HepG2 (cell line): Measurements from ENCODE around the gene TBC1D10A. TPM values are rescaled to one million over a fixed set of nuclear protein-coding genes. Genes with fewer than 3 reads are reported as not detected.

Source experiments
- ATAC-seq: fragments of 200-7000 bp; cut with Tn5 transposase; 3 replicates; pipeline ENCODE4 v1.9.1; 2020; ENCODE audit warnings: mild to moderate bottlenecking, moderate library complexity
- BruUV-seq: library from RNA; stranded (reverse); fragments of 400-500 nt; replicated peaks from 2 replicates; lab custom pipeline; 2021; lab: Mats Ljungman, UMichigan
- CTCF ChIA-PET: fragments of 300-600 bp; formaldehyde crosslinking; extraction: SDS; loops from one replicate; lab custom pipeline; 2021; ENCODE audit warnings: low total read pairs, inconsistent platforms, low intra/inter-chr PET ratio; lab: Yijun Ruan, JAX
- POLR2A ChIA-PET: fragments of 350-600 bp; sonication (Branson Sonifier 250); formaldehyde crosslinking; loops from one replicate; lab custom pipeline; 2020; ENCODE audit warnings: antibody characterized with exemption, inconsistent platforms; lab: Yijun Ruan, JAX
- DNase-seq: peaks from one replicate; pipeline ENCODE4 v3.0.0-alpha.2; 2015; ENCODE audit warnings: low spot score
- FAIRE-seq: peaks from 3 replicates; lab custom pipeline; 2011; peaks lifted over from hg19 to GRCh38; lab: Jason Lieb, UNC
- H2AFZ ChIP-seq: one replicate; pipeline ENCODE4 v1.6.1; 2011; ENCODE audit warnings: low read length, inconsistent platforms
- H3K27ac ChIP-seq: fragments of 300-600 bp; 3 replicates; pipeline ENCODE4 v1.8.0; 2011; ENCODE audit warnings: mixed run types, mild to moderate bottlenecking, mixed read lengths, low read length, inconsistent platforms; ENCODE audit not compliant: insufficient read depth; ENCODE audit errors: extremely low read length
- H3K27me3 ChIP-seq, 2 experiments: fragments of 200-600 bp in 1 of 2; 2 replicates in 1 of 2; 3 replicates in 1 of 2; pipeline versions ENCODE4 v1.6.0 to v1.8.0; 2011; ENCODE audit warnings: low read length in 2 of 2, mild to moderate bottlenecking in 2 of 2, moderate library complexity in 2 of 2, inconsistent platforms in 1 of 2; ENCODE audit not compliant: insufficient read depth in 2 of 2, control insufficient read depth in 1 of 2
- H3K36me3 ChIP-seq, 2 experiments: fragments of 200-600 bp in 1 of 2; replicated peaks in 1 of 2; 2 replicates in 1 of 2; 3 replicates in 1 of 2; pipeline versions ENCODE4 v1.5.1 to v1.8.0; 2011; ENCODE audit warnings: low read length in 2 of 2, inconsistent platforms in 1 of 2; ENCODE audit not compliant: insufficient read depth in 2 of 2, control insufficient read depth in 1 of 2
- H3K4me1 ChIP-seq: 2 replicates; pipeline ENCODE4 v1.5.1; 2012; ENCODE audit warnings: low read length, inconsistent platforms; ENCODE audit not compliant: insufficient read depth
- H3K4me2 ChIP-seq: 2 replicates; pipeline ENCODE4 v1.6.0; 2011; ENCODE audit warnings: low read depth, low read length, inconsistent platforms
- H3K4me3 ChIP-seq, 3 experiments: fragments of 200-600 bp in 1 of 3; sonication (generic), shearing (Covaris generic) in 1 of 3; replicated peaks in 1 of 3; 2 replicates each; pipeline ENCODE4 v1.5.1; 2011 to 2016; ENCODE audit warnings: low read length in 3 of 3, inconsistent platforms in 2 of 3, low read depth in 2 of 3, mild to moderate bottlenecking in 2 of 3, control low read depth in 1 of 3, mixed read lengths in 1 of 3; ENCODE audit not compliant: insufficient read depth in 1 of 3
- H3K79me2 ChIP-seq: one replicate; pipeline ENCODE4 v1.6.1; 2011; ENCODE audit warnings: low read length, inconsistent platforms; ENCODE audit not compliant: insufficient read depth
- H3K9ac ChIP-seq: 2 replicates; pipeline ENCODE4 v1.6.0; 2011; ENCODE audit warnings: mild to moderate bottlenecking, low read depth, low read length, inconsistent platforms; ENCODE audit not compliant: insufficient read depth
- H3K9me3 ChIP-seq: 2 replicates; pipeline ENCODE4 v1.5.1; 2012; ENCODE audit warnings: mild to moderate bottlenecking, low read length
- H4K20me1 ChIP-seq: 2 replicates; pipeline ENCODE4 v1.6.0; 2011; ENCODE audit warnings: inconsistent platforms, mild to moderate bottlenecking, low read length, moderate library complexity; ENCODE audit not compliant: insufficient read depth
- AHR ChIP-seq: IDR thresholded peaks from 2 replicates; pipeline ENCODE4 v1.6.1; 2018; ENCODE audit warnings: missing genetic modification reagents, missing compliant biosample characterization
- DMAP1 ChIP-seq: IDR thresholded peaks from 2 replicates; pipeline ENCODE4 v1.6.1; 2016
- EHMT2 ChIP-seq: fragments of 200-600 bp; sonication (generic); IDR thresholded peaks from 2 replicates; pipeline ENCODE4 v1.7.0; 2017; ENCODE audit warnings: antibody characterized with exemption, low read depth, low read length, borderline replicate concordance
- FOXM1 ChIP-seq: sonication (generic); formaldehyde crosslinking; IDR thresholded peaks from 2 replicates; pipeline ENCODE4 v1.5.0; 2020; ENCODE audit warnings: missing genetic modification reagents
- KDM4B ChIP-seq: sonication (generic); formaldehyde crosslinking; IDR thresholded peaks from 2 replicates; pipeline ENCODE4 v1.4.0; 2020; ENCODE audit warnings: missing genetic modification reagents
- KLF12 ChIP-seq: sonication (generic); formaldehyde crosslinking; IDR thresholded peaks from 2 replicates; pipeline ENCODE4 v1.4.0; 2020; ENCODE audit warnings: missing genetic modification reagents, borderline replicate concordance
- MBNL3 ChIP-seq: fragments of 250-450 bp; sonication (Bioruptor Pico); conservative IDR thresholded peaks from 2 replicates; pipeline ENCODE4 v1.8.0; 2022; ENCODE audit warnings: mild to moderate bottlenecking, inconsistent platforms
- MTF2 ChIP-seq: sonication (generic); formaldehyde crosslinking; IDR thresholded peaks from 2 replicates; pipeline ENCODE4 v1.5.0; 2020; ENCODE audit warnings: missing genetic modification reagents, borderline replicate concordance
- MXD4 ChIP-seq: IDR thresholded peaks from 2 replicates; pipeline ENCODE4 v1.6.1; 2016; ENCODE audit warnings: mild to moderate bottlenecking, missing biosample characterization, missing genetic modification reagents
- SIX4 ChIP-seq: sonication (generic); formaldehyde crosslinking; IDR thresholded peaks from 2 replicates; pipeline ENCODE4 v1.4.0; 2020; ENCODE audit warnings: missing genetic modification reagents
- TGIF2 ChIP-seq: IDR thresholded peaks from 2 replicates; pipeline ENCODE4 v1.6.1; 2016; ENCODE audit warnings: control low read depth, missing compliant biosample characterization
- TOPORS ChIP-seq: sonication (generic); formaldehyde crosslinking; IDR thresholded peaks from 2 replicates; pipeline ENCODE4 v1.8.0; 2023; ENCODE audit warnings: mild to moderate bottlenecking, missing genetic modification reagents
- TRIM24 ChIP-seq: sonication (generic); formaldehyde crosslinking; IDR thresholded peaks from 2 replicates; pipeline ENCODE4 v1.8.0; 2022; ENCODE audit warnings: mild to moderate bottlenecking, missing genetic modification reagents
- ZNF10 ChIP-seq: sonication (generic); formaldehyde crosslinking; IDR thresholded peaks from 2 replicates; pipeline ENCODE4 v1.4.0; 2020; ENCODE audit warnings: mild to moderate bottlenecking, low read depth, missing genetic modification reagents, borderline replicate concordance
- ZNF317 ChIP-seq: sonication (generic); formaldehyde crosslinking; IDR thresholded peaks from 2 replicates; pipeline ENCODE4 v1.5.0; 2020; ENCODE audit warnings: mild to moderate bottlenecking, missing genetic modification reagents
- ZNF563 ChIP-seq: sonication (generic); formaldehyde crosslinking; IDR thresholded peaks from 2 replicates; pipeline ENCODE4 v1.8.0; 2022; ENCODE audit warnings: mild to moderate bottlenecking, moderate library complexity, missing genetic modification reagents
- ZNF570 ChIP-seq: sonication (generic); formaldehyde crosslinking; IDR thresholded peaks from 2 replicates; pipeline ENCODE4 v1.4.0; 2020; ENCODE audit warnings: mild to moderate bottlenecking, missing genetic modification reagents, borderline replicate concordance
- ZNF790 ChIP-seq: sonication (generic); formaldehyde crosslinking; IDR thresholded peaks from 2 replicates; pipeline ENCODE4 v1.8.0; 2022; ENCODE audit warnings: missing genetic modification reagents, mild to moderate bottlenecking, borderline replicate concordance
- WGBS: methylation state at CpG from one replicate; pipeline ENCODE4 v1.1.6; 2017; ENCODE audit warnings: low lambda C conversion rate; 5-methylcytosine and 5-hydroxymethylcytosine counted together
- in situ Hi-C: cut with HindIII; loops from 2 replicates; pipeline ENCODE4 v1.10.0; 2017; ENCODE audit warnings: low pct_unique_long_range_greater_than_20kb; ENCODE audit not compliant: extremely low pct_ligation_motif_present
- intact Hi-C: fragments of 100-400 bp; cut with micrococcal nuclease; formaldehyde crosslinking; loops from one replicate; pipeline ENCODE4 v1.10.0; 2022; ENCODE audit not compliant: unreplicated experiment
- polyA plus RNA-seq, 8 experiments: library from polyadenylated mRNA; depleted of rRNA in 3 of 8; stranded (reverse) in 7 of 8; unstranded in 1 of 8; fragments of >200 nt; fragmentation: Illumina TruSeq in 4 of 8; extraction: Trizol in 4 of 8; gene quantifications; 2 replicates each; pipeline versions ENCODE4 v1.2.1 to v1.2.3, GENCODE V29; 2011 to 2016; ENCODE audit warnings: low read depth in 4 of 8, missing spikeins in 1 of 8, mixed read lengths in 1 of 8; ENCODE audit not compliant: insufficient read depth in 1 of 8
- total RNA-seq, 5 experiments: library from RNA; depleted of rRNA; stranded (reverse); fragments of >200 nt; fragmentation: Illumina TruSeq; extraction: Trizol; gene quantifications; 2 replicates each; pipeline ENCODE4 v1.2.3, GENCODE V29; 2016; ENCODE audit warnings: low read depth in 1 of 5
- TF ChIP-seq, protein P1 (sequence below): sonication (generic); formaldehyde crosslinking; IDR thresholded peaks from 2 replicates; pipeline ENCODE4 v1.5.0; 2020; ENCODE audit warnings: mild to moderate bottlenecking, missing genetic modification reagents

Gene TBC1D10A
- total and polyA plus RNA-seq, 2 of the 13 experiments (the other 11 are each of a cell fraction or from before 2014, with no cell fraction given), result 4.2 to 4.9 TPM

DNA sequence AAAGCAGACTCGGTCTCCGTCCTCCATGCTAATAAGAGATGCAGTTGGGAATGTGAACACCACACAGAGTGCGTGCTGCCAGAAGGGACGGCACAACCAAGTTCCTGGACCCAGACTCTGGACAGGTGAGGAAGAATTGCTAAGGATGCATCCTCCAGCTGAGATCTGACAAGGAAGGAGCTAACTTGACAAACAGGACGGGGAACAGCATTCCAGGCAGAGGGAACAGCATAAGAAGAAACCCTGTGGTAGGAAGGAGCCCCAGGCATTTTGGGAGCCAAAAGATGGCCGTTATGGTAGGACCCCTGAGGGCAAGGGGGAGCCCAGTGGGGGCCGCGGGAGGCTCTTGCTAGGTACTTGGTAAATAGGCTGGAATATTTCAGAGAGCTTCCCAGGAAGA is 66.1 kb downstream of the TBC1D10A start:
- H3K79me2 ChIP-seq, result no peaks in the 10 kb centered on the region
- H3K4me1 ChIP-seq, result peaks cover 57% of the 10 kb centered on the region
- H3K27ac ChIP-seq, result no peak overlapping the region
- ChIA-PET CTCF (no interaction called here), POLR2A (interaction anchor here (0.8 kb wide), 1 partner anchor 50 kb away, joined by 3 read pairs; no protein-coding TSS in a partner anchor)
- no TSS peak for BruUV-seq
- no peaks in the 10 kb centered on the region for H4K20me1 ChIP-seq
- no peak overlapping the region for H2AFZ ChIP-seq
- no peak for DNase-seq
- no peak overlapping the region for H3K9ac ChIP-seq
- H3K27me3 ChIP-seq, result peaks cover 12 to 49% of the 10 kb centered on the region in 2 experiments
- in situ Hi-C loops, result loop anchor here (5.0 to 10.0 kb wide), 2 partner anchors 127 to 224 kb away; partner anchors contain the start of gene RNF215
- no peaks in the 10 kb centered on the region for H3K9me3 ChIP-seq
- no peaks in the 10 kb centered on the region for H3K36me3 ChIP-seq
- WGBS, result 82% methylated on average over 3 of the region's 8 CpGs
- no peak overlapping the region for H3K4me3 ChIP-seq
- no peak for ATAC-seq
- TF ChIP-seq MXD4 (CRISPR knock-in tag), result no peak
- no peak for TF ChIP-seq MBNL3 (CRISPR knock-in tag)
- no peak for TF ChIP-seq ZNF570 (CRISPR knock-in tag)
- TF ChIP-seq ZNF317 (CRISPR knock-in tag), result no peak
- TF ChIP-seq ZNF790 (CRISPR knock-in tag), result no peak
- no peak for TF ChIP-seq MTF2 (CRISPR knock-in tag)
- no peak for TF ChIP-seq TRIM24 (CRISPR knock-in tag)
- TF ChIP-seq EHMT2, result no peak
- no peak for TF ChIP-seq DMAP1
- no peak for TF ChIP-seq TGIF2 (CRISPR knock-in tag)
- TF ChIP-seq AHR (CRISPR knock-in tag), result no peak
- TF ChIP-seq FOXM1 (CRISPR knock-in tag), result no peak
- TF ChIP-seq KLF12 (CRISPR knock-in tag), result no peak
- no peak for TF ChIP-seq SIX4 (CRISPR knock-in tag)
- no peak for TF ChIP-seq ZNF10 (CRISPR knock-in tag)
- no peak for TF ChIP-seq ZNF563 (CRISPR knock-in tag)
- no peak for TF ChIP-seq TOPORS (CRISPR knock-in tag)
- TF ChIP-seq, protein P1, sequence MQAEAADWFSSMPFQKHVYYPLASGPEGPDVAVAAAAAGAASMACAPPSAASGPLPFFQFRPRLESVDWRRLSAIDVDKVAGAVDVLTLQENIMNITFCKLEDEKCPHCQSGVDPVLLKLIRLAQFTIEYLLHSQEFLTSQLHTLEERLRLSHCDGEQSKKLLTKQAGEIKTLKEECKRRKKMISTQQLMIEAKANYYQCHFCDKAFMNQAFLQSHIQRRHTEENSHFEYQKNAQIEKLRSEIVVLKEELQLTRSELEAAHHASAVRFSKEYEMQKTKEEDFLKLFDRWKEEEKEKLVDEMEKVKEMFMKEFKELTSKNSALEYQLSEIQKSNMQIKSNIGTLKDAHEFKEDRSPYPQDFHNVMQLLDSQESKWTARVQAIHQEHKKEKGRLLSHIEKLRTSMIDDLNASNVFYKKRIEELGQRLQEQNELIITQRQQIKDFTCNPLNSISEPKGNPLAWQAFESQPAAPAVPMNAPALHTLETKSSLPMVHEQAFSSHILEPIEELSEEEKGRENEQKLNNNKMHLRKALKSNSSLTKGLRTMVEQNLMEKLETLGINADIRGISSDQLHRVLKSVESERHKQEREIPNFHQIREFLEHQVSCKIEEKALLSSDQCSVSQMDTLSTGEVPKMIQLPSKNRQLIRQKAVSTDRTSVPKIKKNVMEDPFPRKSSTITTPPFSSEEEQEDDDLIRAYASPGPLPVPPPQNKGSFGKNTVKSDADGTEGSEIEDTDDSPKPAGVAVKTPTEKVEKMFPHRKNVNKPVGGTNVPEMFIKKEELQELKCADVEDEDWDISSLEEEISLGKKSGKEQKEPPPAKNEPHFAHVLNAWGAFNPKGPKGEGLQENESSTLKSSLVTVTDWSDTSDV (CRISPR knock-in tag), result no peak
- no peak for TF ChIP-seq KDM4B
- no peak overlapping the region for H3K4me2 ChIP-seq
- intact Hi-C loops, result no loop called here
- no peak for FAIRE-seq
